ENCODE measurements around the gene NXNL2.

Gene NXNL2

DNA sequence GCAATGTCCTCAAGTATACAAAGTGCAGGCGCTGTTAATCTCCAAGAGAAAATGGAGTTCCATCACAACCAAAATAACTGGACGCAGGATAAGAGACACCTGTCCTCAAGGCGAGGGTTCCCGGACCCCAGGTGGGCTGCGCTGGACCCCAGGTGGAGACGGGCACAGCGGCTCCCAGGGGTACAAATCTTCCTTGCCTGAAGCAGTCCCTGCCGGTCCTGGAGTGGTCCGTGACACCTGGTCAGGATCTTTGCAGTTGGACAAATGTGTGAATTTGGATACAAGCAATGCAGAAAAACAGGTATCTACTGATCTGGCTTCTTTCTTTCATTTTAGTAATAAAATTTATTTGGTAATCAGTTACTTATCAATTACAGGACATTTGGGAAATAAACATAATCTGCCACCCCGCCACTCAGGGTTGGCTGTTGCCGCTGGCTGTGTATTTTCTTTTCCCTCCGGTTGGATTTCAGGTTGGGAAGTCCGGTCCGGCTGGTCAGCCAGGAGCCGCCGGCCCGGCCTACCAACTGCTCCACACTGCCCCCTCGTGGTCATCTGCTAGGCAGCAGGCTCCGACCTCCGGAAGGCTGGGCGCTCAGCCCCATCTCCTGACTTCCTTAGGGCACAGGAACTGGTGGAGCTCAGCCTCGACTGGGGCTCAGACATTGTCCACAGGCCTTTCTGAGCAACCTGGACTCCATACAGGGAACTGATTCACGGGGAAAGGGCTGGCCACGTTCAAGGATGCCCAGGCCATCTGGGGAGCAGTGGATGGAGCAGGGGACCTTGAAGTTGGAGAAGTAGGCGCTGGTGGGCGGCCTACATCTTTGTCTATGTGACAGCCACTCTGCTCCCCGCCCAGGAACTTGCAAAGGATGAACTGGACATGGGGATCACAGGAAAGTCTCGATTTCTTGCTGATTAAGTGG is 43.4 kb downstream of the NXNL2 start:
- peak; percentile 94 for DNase-seq (ENCODE audit: insufficient read length, low spot score)
- no peak for TF ChIP-seq POLR2A (IDR thresholded peaks at IDR 0.05; ENCODE audit: low read depth, low read length)
- FAIRE-seq = no peak

DNA sequence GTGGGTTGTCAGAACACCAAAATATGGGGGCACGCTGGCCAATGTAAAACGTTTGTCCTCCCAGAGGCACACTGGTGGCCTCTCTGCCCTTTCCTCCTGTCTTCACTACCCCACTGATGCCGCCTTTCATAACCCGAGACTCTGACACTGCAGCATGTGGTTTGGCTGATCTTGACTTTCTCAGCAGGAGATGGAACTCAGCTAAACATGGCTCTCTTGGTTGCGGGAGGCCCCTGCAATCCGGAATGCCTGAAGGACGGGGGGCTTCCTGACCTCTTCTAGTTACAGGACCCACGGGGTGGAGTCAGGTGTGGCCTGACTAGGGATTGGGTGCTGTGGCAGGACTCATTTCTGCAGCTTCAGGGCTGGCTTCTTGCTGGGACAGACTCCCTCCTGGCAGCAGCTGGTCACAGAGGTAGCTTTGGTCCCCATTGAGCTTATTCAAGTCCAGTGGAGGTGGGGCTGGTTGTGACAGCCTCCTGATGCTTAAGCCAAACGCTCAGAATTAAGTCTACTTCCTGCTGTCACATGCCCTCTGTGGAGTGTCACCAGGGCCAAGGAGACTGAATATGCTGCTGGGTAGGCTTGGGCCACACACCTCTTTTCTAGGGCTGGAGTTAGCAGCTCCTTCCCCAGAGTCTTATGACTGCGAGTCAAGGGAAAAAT is 44.2 kb downstream of the NXNL2 start:
- FAIRE-seq (no peak), DNase-seq (ENCODE audit: insufficient read length, low spot score) (no peak)
- no peak for TF ChIP-seq POLR2A (IDR thresholded peaks at IDR 0.05; ENCODE audit: low read depth, low read length)

DNA sequence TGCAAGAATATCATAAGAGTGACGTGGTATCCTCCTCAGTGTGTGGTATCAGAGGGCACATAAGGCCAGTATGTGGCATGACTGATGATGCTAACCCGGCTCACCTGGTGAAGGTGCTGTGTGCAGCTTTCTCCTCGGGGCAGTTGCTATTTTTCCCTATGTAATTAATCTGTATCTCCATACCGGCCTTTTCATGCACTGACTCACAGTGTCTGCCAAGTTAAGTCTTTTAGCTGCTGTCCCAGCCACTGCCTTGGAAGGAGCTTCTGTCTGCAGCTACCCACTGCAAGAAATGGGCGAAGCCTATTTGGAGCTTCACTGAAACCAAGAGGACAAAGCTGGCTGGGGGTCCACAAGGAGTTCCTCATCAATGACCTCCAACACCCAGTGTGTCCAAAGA is 46.0 kb downstream of the NXNL2 start:
- FAIRE-seq = no peak
- TF ChIP-seq POLR2A (IDR thresholded peaks at IDR 0.05; ENCODE audit: low read depth, low read length) = no peak
- no peak for DNase-seq (ENCODE audit: insufficient read length, low spot score)

DNA sequence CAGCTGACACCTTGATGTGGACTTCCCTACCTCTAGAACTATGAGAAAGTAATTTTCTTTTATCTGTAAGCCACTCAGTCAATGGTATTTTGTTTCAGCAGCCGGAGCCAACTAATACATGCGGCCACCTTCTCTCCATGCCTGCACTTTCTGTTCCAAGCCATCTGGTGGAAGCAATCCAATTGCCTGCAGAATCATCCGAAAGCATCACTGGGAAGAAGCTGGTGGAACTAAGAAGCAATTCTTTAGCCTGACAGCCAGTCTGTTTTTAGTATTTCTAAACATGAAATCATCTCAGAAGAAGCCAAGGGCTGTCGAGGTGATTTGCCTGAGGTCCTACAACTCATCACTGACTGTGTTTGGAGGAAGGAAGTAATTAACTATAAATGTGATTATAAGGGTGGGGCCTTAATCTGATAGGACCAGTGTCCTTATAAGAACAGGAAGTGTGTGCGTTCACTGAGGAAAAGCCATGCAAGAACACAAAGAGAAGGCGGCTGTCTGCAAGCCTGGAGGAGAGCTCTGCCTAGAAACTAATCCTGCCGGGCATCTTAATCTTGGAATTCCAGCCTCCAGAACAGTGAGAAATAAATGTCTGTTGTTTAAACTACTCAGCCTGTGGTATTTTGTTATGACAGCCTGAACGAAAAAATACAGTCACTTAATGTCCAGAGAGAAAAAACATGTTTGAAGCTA is 49.1 kb downstream of the NXNL2 start:
- no peak for FAIRE-seq
- no peak for DNase-seq (ENCODE audit: insufficient read length, low spot score)

DNA sequence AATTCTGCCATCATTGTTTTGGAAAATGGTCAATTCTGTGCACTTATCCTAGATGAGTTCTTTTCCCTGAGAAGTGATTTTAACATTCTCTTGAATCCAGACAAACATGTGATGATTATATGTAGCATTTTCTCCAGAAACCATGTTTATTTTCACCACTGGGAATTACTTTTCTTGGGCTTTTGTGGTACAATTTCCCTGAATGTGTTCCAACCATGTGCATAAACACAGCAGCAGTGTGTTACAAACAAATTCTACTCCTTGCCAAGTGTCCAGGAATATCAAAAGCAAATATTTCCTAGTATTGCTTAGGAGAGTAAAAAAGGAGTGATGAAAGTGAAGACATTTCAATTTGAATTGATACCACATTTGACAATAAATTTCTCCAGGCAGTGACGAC is 50.4 kb downstream of the NXNL2 start:
- TF ChIP-seq POLR2A (IDR thresholded peaks at IDR 0.05; ENCODE audit: low read depth, low read length) = no peak
- FAIRE-seq (no peak), DNase-seq (ENCODE audit: insufficient read length, low spot score) (no peak)

More for the DNA sequence above, 49.1 kb downstream of the NXNL2 start:
- TF ChIP-seq POLR2A (IDR thresholded peaks at IDR 0.05; ENCODE audit: low read depth, low read length) = no peak

DNA sequence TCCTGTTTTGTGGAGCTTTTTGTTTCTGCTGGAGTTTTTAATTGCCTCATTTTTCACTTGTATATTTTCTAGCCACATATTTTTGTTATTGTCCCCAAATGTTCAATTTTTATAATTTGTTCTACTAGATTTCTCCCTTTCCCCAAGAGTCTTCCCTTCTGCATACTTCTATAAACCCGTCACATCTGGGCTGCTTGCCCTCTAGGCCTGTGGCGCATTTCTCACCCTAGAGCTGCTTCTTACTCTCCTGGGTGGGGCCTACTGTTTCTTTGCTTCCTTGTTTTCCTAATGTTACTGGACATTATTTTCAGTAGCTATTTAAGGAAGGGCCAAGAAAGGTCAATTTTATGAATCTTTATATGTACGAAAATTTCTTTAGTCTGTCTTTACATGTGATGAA is 51.5 kb downstream of the NXNL2 start:
- no peak for TF ChIP-seq POLR2A (IDR thresholded peaks at IDR 0.05; ENCODE audit: low read depth, low read length)
- FAIRE-seq (no peak), DNase-seq (ENCODE audit: insufficient read length, low spot score) (no peak)

DNA sequence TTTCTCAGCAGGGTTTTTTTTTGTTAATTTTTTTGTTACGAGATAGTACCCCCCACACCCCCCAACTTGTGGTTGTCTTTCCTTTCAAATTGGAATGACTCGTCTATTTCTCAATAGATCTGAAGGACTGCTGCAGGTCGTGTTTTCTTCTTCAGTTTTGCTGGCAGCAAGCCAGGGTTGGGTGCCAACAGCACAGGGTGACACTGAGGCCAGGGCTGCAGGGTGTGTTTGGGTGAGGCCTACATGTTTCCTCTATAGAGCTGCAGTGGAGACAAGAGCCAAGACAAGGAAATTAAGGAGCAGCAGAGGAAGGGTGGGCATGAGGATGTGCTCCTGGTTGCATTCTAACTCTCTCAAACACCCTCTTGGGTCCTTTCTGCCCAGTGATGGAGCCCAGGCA is 52.2 kb downstream of the NXNL2 start:
- TF ChIP-seq POLR2A (IDR thresholded peaks at IDR 0.05; ENCODE audit: low read depth, low read length) = no peak
- no peak for FAIRE-seq
- no peak for DNase-seq (ENCODE audit: insufficient read length, low spot score)

DNA sequence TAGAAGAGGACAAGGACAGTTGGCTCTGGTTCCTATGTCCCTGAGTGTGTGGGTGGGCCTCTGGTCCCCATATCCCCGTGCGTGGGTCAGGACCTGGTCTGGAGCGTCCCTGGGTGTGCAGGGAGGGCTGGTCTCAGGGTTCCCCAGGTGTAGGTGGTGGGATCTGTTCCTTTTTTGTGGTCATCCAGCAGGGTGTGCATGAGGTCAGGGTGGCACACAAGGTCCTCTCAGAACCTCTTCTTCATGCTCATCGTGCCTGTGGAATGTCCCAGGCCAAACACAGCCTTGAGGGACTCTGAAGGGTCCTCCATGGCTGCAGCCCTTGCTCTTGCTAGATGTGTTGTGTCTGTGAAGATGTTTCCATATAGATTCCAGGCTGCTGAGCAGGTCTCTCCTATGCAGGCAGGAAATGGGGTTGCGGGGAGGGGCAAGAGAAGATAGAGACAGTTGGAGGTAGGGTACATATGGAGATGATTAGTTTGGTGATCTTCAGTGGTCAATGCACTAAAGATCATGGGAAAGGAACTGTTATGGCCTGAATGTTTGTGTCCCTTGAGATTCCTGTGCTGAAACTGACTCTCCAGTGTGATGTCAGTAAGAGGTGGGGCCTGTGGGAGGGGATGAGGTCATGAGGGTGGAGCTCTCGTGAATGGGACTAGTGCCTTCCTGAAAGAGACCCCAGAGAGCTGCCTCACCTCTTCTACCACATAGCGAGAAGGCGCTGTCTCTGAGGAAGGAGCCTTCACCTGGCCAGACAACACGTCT is 53.1 kb downstream of the NXNL2 start:
- TF ChIP-seq POLR2A (IDR thresholded peaks at IDR 0.05; ENCODE audit: low read depth, low read length) = no peak
- DNase-seq (ENCODE audit: insufficient read length, low spot score) = no peak
- no peak for FAIRE-seq

DNA sequence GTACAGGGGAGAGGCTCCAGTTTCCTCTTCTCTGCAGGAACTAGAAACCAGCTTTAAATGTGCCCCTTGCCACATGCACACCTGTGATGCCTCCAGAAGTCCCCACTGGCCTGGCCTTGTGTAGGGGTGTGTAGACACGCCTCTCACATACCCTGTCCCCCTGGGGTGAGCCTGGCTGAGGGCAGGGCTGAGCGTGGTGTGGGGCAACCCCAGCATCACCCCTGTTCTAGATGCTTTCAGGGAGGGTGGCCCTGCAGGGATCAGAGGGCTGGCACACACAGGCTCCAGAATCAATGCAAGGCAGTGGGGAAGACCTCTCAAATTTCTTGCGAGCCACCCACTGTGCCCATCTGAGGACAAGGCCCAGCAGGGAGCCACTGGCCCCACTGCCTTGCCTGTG is 54.7 kb downstream of the NXNL2 start:
- FAIRE-seq (no peak), DNase-seq (ENCODE audit: insufficient read length, low spot score) (no peak)
- no peak for TF ChIP-seq POLR2A (IDR thresholded peaks at IDR 0.05; ENCODE audit: low read depth, low read length)

DNA sequence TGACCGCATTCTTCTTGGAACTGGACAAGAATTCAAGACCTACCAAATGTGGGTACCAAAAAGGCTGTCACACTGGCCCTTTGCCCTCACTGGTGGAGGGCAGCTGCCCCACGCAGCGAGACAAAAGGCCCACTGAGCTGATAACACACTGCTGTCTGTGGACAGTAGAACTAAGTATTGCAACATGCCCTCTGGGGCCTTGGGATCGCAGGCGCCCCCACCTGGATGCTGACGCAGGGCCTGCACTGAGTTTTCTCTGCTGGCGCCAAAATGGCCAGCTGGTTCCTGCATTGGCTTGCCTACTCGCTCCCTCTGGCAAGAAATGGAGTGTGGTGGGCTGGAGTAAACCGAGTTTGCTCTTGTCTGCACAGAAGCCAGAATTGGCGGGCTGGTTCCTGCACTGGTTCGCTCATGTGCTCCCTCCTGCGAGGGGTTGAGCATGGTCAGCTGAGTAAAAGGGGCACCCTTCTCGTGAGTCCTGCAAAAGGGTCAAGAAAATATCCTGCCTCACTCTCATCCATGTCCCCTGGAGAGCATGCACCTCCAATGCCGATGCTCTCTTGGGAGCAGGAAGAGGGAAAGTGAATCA is 55.7 kb downstream of the NXNL2 start:
- no peak for TF ChIP-seq POLR2A (IDR thresholded peaks at IDR 0.05; ENCODE audit: low read depth, low read length)
- no peak for DNase-seq (ENCODE audit: insufficient read length, low spot score)
- no peak for FAIRE-seq

DNA sequence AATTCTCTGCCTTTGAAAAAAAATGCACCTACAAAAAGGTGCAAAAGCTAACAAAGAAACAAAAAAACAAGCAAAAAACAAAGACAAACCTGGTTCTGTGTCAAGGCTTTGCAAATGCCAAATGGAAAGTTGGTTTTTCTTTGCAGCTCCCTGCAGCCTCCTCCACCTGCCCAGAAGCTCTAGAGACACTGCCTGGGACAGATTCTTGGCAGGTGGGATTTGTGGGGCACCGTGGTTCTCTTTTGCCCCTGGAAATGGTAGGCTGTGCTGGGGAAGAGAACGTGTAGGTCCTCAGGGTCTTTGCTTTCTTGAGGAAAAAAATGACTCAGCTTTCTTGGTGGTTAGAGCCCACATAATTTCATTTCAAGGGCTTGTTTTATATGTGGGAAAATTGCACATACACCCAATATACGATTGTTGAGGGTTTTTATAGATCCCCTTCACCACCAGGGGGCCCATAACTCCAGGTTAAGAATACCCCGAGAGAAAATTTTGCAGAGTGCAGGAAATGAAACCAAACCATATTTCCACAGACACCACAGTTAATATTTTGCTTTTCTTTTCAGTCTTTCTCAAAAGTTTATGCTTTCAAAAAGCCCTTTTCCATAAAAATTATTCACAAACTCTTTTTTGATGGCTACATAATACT is 58.7 kb downstream of the NXNL2 start:
- no peak for TF ChIP-seq POLR2A (IDR thresholded peaks at IDR 0.05; ENCODE audit: low read depth, low read length)
- no peak for DNase-seq (ENCODE audit: insufficient read length, low spot score)
- FAIRE-seq = peak; percentile 52

All from H54 (cell line).